Measurements from ENCODE around the gene PRSS2.

Gene PRSS2

DNA sequence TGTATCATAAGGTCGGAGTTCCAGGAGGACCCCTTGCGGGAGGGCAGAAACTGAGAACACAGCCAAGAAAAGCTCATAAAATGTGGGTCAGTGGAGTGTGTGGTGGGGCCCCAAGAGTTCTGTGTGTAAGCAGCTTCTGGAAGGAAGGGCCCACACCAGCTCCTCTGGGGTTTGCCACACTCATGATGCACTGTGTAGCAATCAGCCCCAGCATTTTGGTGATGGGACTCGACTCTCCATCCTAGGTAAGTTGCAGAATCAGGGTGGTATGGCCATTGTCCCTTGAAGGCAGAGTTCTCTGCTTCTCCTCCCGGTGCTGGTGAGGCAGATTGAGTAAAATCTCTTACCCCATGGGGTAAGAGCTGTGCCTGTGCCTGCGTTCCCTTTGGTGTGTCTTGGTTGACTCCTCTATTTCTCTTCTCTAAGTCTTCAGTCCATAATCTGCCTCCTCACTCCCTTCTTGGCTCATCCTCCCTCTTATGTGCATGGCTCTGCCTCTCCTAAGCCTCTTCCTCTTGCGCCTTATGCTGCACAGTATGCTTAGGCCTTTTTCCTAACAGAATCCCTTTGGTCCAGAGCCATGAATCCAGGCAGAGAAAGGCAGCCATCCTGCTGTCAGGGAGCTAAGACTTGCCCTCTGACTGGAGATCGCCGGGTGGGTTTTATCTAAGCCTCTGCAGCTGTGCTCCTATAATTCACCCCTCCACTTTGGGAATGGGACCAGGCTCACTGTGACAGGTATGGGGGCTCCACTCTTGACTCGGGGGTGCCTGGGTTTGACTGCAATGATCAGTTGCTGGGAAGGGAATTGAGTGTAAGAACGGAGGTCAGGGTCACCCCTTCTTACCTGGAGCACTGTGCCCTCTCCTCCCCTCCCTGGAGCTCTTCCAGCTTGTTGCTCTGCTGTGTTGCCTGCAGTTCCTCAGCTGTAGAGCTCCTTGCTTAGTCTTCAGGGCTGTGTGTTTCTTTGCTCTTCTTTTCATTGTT lies 17.8 kb downstream of the PRSS2 start:
- no peak for DNase-seq

DNA sequence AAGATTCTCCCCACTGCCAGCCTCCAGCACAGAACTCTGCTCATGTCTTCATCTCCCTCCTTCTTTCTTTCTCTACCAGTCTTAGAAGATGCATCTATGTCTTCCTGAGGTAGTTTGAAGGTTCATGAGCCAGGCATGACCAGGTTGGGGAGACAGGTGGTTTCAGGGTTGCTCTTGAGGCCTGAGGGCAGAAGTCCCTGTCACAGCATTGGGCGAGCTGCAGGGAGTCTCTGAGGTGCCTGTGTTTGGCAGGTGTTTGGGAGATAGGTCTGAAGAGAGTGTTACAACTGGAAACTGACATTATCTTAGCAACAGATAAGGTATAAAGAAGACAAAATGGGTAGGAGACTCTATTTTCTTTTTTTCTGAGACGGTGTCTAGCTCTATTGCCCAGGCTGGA lies 18.7 kb downstream of the PRSS2 start:
- DNase-seq, result no peak

DNA sequence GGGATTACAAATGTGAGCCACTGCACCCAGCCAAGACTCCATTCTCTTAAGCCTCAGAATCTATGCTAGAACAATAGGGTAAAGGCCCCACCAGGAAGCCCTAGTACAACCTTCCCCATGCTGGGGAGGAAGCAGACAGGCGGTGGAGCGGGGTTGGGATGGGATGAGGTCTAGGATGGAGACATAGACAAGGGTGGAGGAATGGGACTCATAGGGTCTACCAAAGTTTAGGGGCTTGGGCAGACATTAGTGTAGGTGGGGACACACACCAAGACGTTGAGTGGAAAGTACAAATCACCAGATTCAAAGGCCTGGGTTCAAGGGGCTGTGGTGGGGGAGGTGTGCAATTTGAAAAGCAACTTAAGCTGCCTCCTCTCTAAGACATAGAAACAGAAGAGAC lies 19.3 kb downstream of the PRSS2 start:
- DNase-seq, result no peak

DNA sequence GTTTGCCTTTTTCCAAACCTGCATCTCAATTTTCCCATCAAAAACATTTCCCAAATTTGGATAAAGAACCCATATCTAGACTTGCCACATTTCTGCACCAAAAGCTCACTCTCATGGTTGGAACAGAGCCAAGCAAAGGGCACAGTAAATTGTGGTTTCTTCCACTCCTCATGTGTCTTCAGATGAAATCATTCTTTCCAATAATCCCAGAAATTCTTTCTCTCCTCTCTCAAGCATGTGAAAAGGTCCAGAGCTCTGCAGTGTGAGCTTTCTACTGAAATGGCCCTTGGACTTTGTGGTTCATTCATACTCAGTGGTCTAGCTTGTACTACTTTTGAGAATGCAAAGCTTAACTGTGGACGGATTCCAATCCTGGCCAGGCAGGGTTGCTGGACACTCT lies 19.8 kb downstream of the PRSS2 start:
- no peak for DNase-seq

DNA sequence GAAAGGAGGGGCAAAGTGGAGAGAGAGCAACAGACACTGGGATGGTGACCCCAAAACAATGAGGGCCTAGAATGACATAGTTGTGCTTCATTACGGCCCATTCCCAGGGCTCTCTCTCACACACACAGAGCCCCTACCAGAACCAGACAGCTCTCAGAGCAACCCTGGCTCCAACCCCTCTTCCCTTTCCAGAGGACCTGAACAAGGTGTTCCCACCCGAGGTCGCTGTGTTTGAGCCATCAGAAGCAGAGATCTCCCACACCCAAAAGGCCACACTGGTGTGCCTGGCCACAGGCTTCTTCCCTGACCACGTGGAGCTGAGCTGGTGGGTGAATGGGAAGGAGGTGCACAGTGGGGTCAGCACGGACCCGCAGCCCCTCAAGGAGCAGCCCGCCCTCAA lies 20.7 kb downstream of the PRSS2 start:
- no peak for DNase-seq

DNA sequence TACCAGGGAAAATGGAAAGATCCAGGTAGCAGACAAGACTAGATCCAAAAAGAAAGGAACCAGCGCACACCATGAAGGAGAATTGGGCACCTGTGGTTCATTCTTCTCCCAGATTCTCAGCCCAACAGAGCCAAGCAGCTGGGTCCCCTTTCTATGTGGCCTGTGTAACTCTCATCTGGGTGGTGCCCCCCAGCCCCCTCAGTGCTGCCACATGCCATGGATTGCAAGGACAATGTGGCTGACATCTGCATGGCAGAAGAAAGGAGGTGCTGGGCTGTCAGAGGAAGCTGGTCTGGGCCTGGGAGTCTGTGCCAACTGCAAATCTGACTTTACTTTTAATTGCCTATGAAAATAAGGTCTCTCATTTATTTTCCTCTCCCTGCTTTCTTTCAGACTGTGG lies 21.4 kb downstream of the PRSS2 start:
- no peak for DNase-seq

DNA sequence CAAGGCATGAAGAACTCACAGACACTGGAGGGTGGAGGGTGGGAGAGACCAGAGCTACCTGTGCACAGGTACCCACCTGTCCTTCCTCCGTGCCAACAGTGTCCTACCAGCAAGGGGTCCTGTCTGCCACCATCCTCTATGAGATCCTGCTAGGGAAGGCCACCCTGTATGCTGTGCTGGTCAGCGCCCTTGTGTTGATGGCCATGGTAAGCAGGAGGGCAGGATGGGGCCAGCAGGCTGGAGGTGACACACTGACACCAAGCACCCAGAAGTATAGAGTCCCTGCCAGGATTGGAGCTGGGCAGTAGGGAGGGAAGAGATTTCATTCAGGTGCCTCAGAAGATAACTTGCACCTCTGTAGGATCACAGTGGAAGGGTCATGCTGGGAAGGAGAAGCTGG lies 21.8 kb downstream of the PRSS2 start:
- DNase-seq, result no peak

DNA sequence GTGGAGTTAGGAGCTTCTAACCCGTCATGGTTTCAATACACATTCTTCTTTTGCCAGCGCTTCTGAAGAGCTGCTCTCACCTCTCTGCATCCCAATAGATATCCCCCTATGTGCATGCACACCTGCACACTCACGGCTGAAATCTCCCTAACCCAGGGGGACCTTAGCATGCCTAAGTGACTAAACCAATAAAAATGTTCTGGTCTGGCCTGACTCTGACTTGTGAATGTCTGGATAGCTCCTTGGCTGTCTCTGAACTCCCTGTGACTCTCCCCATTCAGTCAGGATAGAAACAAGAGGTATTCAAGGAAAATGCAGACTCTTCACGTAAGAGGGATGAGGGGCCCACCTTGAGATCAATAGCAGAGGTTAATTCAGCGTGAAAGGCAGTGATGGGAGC lies 22.4 kb downstream of the PRSS2 start:
- DNase-seq, result no peak

DNA sequence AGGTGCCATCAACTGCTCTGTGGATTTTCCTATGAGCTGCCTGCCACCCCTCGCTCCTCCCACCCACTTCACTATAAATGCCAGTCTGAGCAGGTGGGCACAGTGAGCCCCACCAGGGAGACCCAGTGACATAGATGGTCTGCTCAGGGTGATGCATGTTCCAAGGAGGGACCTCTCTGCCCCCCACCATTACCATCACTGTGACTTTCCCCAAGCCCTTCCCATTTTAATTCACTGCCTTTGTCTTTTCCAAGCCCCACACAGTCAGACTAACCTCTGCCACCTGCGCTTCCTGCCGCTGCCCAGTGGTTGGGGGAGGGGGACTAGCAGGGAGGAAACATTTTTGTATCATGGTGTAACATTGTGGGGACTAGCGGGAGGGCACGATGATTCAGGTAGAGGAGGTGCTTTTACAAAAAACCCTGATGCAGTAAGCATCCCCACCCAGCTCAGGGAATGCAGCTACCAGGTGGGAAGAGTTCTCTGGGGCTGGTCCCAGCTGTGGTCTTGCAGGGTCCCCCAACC lies 24.6 kb downstream of the PRSS2 start:
- no peak for DNase-seq

DNA sequence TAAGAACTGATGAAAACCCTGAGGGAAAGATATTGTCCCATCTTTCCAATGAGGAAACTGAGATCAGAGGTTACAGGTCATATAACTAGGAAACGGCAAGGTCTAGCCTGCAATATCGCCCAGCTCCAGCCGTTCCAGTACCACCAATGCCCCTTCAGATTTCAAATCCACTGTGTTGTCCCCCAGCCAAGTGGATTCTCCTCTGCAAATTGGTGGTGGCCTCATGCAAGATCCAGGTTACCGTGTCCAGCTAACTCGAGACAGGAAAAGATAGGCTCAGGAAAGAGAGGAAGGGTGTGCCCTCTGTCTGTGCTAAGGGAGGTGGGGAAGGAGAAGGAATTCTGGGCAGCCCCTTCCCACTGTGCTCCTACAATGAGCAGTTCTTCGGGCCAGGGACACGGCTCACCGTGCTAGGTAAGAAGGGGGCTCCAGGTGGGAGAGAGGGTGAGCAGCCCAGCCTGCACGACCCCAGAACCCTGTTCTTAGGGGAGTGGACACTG lies 25.3 kb downstream of the PRSS2 start:
- no peak for DNase-seq

DNA sequence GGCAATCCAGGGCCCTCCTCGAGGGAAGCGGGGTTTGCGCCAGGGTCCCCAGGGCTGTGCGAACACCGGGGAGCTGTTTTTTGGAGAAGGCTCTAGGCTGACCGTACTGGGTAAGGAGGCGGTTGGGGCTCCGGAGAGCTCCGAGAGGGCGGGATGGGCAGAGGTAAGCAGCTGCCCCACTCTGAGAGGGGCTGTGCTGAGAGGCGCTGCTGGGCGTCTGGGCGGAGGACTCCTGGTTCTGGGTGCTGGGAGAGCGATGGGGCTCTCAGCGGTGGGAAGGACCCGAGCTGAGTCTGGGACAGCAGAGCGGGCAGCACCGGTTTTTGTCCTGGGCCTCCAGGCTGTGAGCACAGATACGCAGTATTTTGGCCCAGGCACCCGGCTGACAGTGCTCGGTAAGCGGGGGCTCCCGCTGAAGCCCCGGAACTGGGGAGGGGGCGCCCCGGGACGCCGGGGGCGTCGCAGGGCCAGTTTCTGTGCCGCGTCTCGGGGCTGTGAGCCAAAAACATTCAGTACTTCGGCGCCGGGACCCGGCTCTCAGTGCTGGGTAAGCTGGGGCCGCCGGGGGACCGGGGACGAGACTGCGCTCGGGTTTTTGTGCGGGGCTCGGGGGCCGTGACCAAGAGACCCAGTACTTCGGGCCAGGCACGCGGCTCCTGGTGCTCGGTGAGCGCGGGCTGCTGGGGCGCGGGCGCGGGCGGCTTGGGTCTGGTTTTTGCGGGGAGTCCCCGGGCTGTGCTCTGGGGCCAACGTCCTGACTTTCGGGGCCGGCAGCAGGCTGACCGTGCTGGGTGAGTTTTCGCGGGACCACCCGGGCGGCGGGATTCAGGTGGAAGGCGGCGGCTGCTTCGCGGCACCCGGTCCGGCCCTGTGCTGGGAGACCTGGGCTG lies 26.0 kb downstream of the PRSS2 start:
- DNase-seq, result no peak

DNA sequence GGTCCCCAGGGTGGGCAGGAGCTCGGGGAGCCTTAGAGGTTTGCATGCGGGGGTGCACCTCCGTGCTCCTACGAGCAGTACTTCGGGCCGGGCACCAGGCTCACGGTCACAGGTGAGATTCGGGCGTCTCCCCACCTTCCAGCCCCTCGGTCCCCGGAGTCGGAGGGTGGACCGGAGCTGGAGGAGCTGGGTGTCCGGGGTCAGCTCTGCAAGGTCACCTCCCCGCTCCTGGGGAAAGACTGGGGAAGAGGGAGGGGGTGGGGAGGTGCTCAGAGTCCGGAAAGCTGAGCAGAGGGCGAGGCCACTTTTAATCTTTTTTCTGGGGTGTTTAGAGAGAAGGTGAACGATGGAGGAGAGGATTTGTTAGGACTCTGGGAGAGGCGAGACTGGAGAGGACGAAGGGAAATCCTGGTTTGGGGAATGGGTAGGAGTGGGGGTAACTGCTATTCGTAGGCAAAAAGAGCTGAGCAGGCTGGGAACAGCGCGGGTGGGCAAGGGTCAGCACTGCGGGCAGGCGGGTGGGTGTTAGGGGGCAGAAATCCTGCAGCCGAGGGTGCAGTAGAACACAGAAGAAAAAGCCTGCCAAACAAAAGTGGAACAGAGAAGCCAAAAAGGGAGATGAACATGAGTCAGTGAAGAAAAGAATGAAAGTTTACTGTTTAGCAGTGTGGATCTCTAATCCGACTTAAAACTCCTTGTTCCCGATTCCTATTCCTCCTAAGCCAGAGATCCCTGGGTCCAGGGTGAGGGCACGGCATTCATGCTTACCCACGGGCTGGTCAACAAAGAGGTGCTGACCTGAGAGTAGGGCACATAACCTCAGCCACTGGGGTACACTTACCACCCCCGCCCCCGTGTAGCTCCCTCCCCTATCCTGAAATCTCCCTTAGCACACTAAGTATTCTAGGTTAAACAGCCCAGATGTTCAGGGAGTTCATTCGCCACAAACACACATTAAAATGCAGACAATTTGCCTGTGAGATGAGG lies 26.9 kb downstream of the PRSS2 start:
- no peak for DNase-seq

DNA sequence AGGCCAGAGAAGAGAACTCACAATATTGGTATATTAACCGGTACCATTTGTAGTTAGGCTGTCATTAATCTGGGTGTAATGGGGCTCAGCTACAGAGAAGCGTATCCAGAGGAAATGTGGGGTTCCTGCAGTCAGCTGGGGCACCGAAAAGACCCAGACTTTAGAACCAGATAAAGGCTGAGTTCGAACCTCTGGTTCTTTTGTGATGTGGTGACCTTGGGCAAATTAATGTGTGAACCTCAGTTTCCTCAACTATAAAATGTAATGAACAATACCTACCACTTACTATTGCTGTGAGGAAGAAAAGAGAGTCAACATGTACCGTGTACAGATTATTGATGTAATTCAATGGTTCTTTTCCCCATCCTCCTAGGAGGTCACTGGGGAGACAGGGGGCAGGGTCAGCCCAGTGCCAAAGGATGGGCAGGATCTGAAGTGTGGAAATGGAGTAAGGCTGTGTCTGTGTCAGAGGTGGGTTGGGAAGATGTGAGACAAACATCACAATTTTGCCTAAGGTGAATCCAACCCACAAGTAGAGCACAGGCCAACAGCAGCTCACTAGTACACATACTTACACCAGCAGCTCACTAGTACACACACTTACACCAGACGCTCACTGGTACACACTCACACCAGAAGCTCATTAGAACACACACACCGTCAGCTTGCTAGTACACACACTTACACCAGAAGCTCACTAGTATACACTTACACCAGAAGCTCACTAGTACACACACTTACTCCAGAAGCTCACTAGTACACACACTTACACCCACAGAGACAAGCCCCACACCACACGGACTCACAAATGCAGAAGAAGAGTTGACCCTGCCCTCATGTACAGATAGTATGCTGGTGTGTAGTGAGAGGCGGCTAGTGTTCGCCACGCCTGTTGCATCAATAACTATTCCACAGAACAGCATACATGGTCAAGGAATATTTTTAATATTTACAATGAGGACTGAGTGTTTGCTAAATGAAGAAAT lies 28.0 kb downstream of the PRSS2 start:
- DNase-seq, result no peak

DNA sequence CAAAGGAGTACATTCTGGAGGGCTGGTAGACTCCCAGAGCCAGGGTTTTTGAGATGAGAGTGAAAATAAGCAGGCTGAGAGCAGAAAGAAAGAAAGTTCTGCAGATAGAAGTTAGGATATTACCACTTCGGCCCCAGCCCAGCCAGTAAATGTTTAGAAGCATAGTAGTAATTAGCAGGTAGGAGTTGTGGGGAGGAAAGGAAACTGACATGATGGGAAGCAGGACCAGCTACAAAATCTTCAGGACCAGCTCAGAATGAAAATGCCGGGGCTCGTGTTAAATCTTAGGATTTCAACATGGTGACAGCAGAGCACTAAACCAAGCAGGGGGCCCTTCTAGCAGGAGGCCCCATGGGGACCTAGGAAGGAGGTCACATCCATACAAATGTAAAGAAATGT lies 28.7 kb downstream of the PRSS2 start:
- no peak for DNase-seq

DNA sequence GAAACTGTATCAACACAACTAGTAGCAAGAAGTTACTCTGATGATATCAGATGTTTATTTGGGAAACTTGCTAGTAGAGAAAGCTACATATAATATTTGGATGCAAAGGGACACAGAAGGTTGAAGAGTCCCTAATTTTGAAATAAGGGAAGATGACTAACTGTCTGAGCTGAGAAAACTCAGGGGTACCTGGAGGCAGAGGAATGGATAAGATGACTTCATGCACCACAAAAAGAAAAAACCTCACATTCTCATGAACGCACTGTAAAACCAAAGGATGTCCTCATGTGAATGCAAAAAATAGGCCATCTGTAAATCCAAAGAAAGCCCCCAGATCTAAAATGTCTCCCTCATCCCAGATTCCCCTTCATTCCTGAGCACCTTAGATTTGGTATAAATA lies 29.3 kb downstream of the PRSS2 start:
- DNase-seq, result no peak

DNA sequence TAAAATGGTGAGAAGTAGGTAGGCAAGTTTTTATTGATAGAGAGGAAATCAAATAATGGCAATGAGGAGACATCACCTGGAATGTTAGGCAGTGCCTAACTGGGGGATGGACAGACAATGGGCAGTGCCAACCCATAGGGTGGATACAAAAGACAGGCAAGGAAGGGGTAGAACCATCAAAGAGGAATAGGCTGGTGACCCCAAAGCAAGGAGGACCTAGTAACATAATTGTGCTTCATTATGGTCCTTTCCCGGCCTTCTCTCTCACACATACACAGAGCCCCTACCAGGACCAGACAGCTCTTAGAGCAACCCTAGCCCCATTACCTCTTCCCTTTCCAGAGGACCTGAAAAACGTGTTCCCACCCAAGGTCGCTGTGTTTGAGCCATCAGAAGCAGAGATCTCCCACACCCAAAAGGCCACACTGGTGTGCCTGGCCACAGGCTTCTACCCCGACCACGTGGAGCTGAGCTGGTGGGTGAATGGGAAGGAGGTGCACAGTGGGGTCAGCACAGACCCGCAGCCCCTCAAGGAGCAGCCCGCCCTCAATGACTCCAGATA lies 30.0 kb downstream of the PRSS2 start:
- no peak for DNase-seq

DNA sequence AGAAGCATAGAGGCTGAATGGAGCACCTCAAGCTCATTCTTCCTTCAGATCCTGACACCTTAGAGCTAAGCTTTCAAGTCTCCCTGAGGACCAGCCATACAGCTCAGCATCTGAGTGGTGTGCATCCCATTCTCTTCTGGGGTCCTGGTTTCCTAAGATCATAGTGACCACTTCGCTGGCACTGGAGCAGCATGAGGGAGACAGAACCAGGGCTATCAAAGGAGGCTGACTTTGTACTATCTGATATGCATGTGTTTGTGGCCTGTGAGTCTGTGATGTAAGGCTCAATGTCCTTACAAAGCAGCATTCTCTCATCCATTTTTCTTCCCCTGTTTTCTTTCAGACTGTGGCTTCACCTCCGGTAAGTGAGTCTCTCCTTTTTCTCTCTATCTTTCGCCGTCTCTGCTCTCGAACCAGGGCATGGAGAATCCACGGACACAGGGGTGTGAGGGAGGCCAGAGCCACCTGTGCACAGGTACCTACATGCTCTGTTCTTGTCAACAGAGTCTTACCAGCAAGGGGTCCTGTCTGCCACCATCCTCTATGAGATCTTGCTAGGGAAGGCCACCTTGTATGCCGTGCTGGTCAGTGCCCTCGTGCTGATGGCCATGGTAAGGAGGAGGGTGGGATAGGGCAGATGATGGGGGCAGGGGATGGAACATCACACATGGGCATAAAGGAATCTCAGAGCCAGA lies 31.0 kb downstream of the PRSS2 start:
- no peak for DNase-seq

DNA sequence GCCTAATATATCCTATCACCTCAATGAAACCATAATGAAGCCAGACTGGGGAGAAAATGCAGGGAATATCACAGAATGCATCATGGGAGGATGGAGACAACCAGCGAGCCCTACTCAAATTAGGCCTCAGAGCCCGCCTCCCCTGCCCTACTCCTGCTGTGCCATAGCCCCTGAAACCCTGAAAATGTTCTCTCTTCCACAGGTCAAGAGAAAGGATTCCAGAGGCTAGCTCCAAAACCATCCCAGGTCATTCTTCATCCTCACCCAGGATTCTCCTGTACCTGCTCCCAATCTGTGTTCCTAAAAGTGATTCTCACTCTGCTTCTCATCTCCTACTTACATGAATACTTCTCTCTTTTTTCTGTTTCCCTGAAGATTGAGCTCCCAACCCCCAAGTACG lies 31.5 kb downstream of the PRSS2 start:
- no peak for DNase-seq

DNA sequence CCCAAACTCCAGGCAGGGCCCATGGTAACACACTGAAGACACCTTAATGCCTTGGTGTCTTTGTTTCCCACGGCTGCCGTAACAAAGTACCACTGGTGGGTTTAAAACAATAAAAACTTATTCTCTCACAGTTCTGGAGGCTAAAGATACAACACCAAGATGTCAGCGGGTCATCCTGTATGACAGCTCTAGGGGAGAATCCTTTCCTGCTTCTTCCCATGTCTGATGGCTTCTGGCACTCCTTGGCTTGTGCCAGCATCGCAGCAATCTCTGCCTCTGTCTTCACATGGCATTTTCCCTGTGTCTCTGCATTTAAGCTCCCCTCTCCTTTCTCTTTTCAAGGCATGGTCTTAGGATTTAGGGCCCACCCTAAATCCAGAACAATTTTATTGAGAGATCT lies 33.1 kb downstream of the PRSS2 start:
- DNase-seq, result no peak

DNA sequence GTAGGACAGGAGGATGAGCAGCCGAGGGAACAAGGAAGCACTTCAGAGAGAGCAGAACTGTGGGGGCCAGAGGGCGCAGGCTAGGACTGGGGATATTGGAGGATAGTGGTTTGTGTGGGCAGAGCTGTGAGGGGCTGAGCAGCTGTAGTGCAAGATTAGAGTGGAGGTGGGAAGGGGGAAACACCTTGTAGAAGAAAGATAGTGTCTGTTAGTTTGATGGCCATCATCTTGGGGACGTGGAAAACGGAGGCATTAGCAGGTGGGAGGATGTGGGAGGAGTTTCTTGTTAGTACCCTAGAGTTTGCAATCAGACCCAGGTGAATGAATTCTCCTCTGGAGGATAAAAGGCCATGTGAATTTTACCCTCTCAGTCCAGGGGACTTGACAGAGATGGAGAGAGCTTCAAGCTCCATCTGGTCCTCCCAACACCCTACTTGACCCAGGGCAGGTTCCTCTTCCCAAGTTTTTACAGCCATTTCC lies 34.0 kb downstream of the PRSS2 start:
- DNase-seq, result no peak

Data from NCI-H2171 (cell line).